Panc1 (cell line): ENCODE data around the gene RASGRP3. TPM values are rescaled to one million over a fixed set of nuclear protein-coding genes. Genes with fewer than 3 reads are reported as not detected.

Experiments
- ATAC-seq: fragments of 200-7000 bp; cut with Tn5 transposase; 2 replicates; pipeline ENCODE4 v1.9.1; 2020; ENCODE audit warnings: mild to moderate bottlenecking, moderate library complexity
- BruUV-seq: library from RNA; stranded (reverse); fragments of 400-500 nt; replicated peaks from 2 replicates; lab custom pipeline; 2021; lab: Mats Ljungman, UMichigan
- CTCF ChIA-PET: fragments of 300-600 bp; sonication (Branson Sonifier 250); formaldehyde crosslinking; loops from one replicate; lab custom pipeline; 2022; ENCODE audit warnings: antibody characterized with exemption; lab: Charles Lee
- POLR2A ChIA-PET: fragments of 300-600 bp; sonication (Branson Sonifier 250); formaldehyde crosslinking; loops from one replicate; lab custom pipeline; 2022; ENCODE audit warnings: antibody characterized with exemption; lab: Charles Lee
- DNase-seq: peaks from one replicate; pipeline ENCODE4 v3.0.0-alpha.2; 2010; ENCODE audit warnings: low read depth, low spot score
- H3K27ac ChIP-seq: 2 replicates; pipeline ENCODE4 v1.5.1; 2011; ENCODE audit warnings: mild to moderate bottlenecking, low read length, inconsistent platforms
- H3K27me3 ChIP-seq: fragments of 200-500 bp; sonication (Bioruptor generic); 2 replicates; pipeline ENCODE4 v1.6.0; 2014; ENCODE audit warnings: low read length, inconsistent platforms; ENCODE audit not compliant: control insufficient read depth, insufficient read depth
- H3K36me3 ChIP-seq: fragments of 200-500 bp; sonication (Bioruptor generic); 2 replicates; pipeline ENCODE4 v1.5.1; 2014; ENCODE audit warnings: inconsistent platforms, mild to moderate bottlenecking, low read length, moderate library complexity; ENCODE audit not compliant: control insufficient read depth, insufficient read depth
- H3K4me1 ChIP-seq: 2 replicates; pipeline ENCODE4 v1.5.1; 2011; ENCODE audit warnings: inconsistent platforms, mild to moderate bottlenecking, low read length, moderate library complexity; ENCODE audit not compliant: control insufficient read depth, insufficient read depth
- H3K4me3 ChIP-seq, 2 experiments: 2 replicates each; pipeline ENCODE4 v1.5.1; 2011 to 2012; ENCODE audit warnings: low read depth in 2 of 2, low read length in 2 of 2, mild to moderate bottlenecking in 2 of 2, inconsistent platforms in 1 of 2, moderate library complexity in 1 of 2
- H3K9me3 ChIP-seq: fragments of 200-500 bp; sonication (Bioruptor generic); 2 replicates; pipeline ENCODE4 v1.5.1; 2014; ENCODE audit warnings: low read depth, mild to moderate bottlenecking, inconsistent platforms, low read length, moderate library complexity; ENCODE audit not compliant: control insufficient read depth, insufficient read depth
- CTCF ChIP-seq: fragments of 450-650 bp; IDR thresholded peaks from 2 replicates; pipeline ENCODE4 v1.5.1; 2017; ENCODE audit warnings: mild to moderate bottlenecking
- POLR2AphosphoS5 ChIP-seq: IDR thresholded peaks from 2 replicates; pipeline ENCODE4 v1.6.1; 2012; ENCODE audit warnings: mild to moderate bottlenecking, low read depth, low read length, moderate library complexity
- REST ChIP-seq, 2 experiments: IDR thresholded peaks; 2 replicates each; pipeline ENCODE4 v1.6.1; 2011 to 2012; ENCODE audit warnings: low read depth in 2 of 2, control low read depth in 1 of 2, low read length in 1 of 2, mild to moderate bottlenecking in 1 of 2, moderate library complexity in 1 of 2; ENCODE audit not compliant: insufficient read depth in 1 of 2
- SIN3A ChIP-seq: IDR thresholded peaks from 2 replicates; pipeline ENCODE4 v1.6.1; 2012; ENCODE audit warnings: low read depth, mild to moderate bottlenecking, low read length, moderate library complexity, borderline replicate concordance; ENCODE audit not compliant: insufficient read depth
- TCF7L2 ChIP-seq: IDR thresholded peaks from 2 replicates; pipeline ENCODE4 v1.6.1; 2011; ENCODE audit warnings: mild to moderate bottlenecking, low read depth, low read length, inconsistent platforms
- in situ Hi-C: cut with HindIII; loops from 2 replicates; pipeline ENCODE4 v1.10.0; 2016; ENCODE audit warnings: low sequenced_read_pairs, low pct_unique_long_range_greater_than_20kb
- intact Hi-C: fragments of 100-400 bp; cut with micrococcal nuclease; formaldehyde crosslinking; loops from one replicate; pipeline ENCODE4 v1.10.0; 2022; ENCODE audit not compliant: unreplicated experiment
- total RNA-seq: library from RNA; stranded (reverse); gene quantifications from one replicate; pipeline ENCODE4 v1.2.1, GENCODE V29; 2021; ENCODE audit not compliant: unreplicated experiment

RASGRP3 gene
- total RNA-seq, 1 experiment from 2014 or later: 2.6 TPM

DNA sequence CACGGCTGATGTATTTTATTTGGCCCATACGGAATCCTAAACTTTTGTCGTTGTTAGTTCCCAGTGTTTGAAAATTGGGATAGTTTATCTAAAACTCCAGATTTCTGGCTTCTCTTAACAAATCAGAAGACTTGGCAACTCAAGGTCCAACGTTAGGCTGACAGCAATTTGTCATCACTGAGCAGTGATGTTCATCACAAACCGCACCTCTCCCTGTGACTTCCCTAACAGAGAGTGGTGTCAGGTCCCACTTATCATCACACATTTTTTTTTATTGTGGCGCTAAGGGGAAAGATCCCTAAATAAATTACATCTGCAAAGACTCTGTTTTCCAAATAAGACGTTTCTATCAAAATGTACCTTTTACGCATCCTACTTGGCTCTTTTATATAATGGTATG lies 55.7 kb downstream of the RASGRP3 start:
- POLR2A ChIA-PET: no interaction called here
- intact Hi-C loops: no loop called here

GRCh38 chr2:33532966-33533365 lies 56.5 kb downstream of the RASGRP3 start:
- DNase-seq (no peak), ATAC-seq (no peak)
- BruUV-seq: no TSS peak
- POLR2A ChIA-PET: no interaction called here
- CTCF ChIA-PET: no interaction called here
- Histone ChIP-seq H3K4me1 (no peaks in the 10 kb centered on the region), H3K36me3 (no peaks in the 10 kb centered on the region), H3K4me3 (no peak overlapping the region), H3K27ac (no peak overlapping the region), H3K9me3 (no peaks in the 10 kb centered on the region), H3K27me3 (no peaks in the 10 kb centered on the region; the same call in 1 of the 2 replicates)
- TF ChIP-seq TCF7L2 (no peak), SIN3A (no peak), CTCF (no peak), REST (IDR thresholded peaks at IDR 0.05; ENCODE audit: insufficient read depth in 1 of 2, low read depth in 2 of 2, low read length in 1 of 2) (no peak), POLR2AphosphoS5 (no peak)
- intact Hi-C loops (no loop called here), in situ Hi-C loops (no loop called here)

More for the DNA sequence above, 55.7 kb downstream of the RASGRP3 start:
- Histone ChIP-seq H3K9me3 (no peaks in the 10 kb centered on the region), H3K4me1 (no peaks in the 10 kb centered on the region), H3K4me3 (no peak overlapping the region), H3K36me3 (no peaks in the 10 kb centered on the region), H3K27ac (no peak overlapping the region), H3K27me3 (no peaks in the 10 kb centered on the region; the same call in 1 of the 2 replicates)
- DNase-seq (no peak), ATAC-seq (no peak)
- CTCF ChIA-PET: no interaction called here
- in situ Hi-C loops: no loop called here
- no TSS peak for BruUV-seq
- TF ChIP-seq TCF7L2 (no peak), REST (IDR thresholded peaks at IDR 0.05; ENCODE audit: insufficient read depth in 1 of 2, low read depth in 2 of 2, low read length in 1 of 2) (no peak), POLR2AphosphoS5 (no peak), CTCF (no peak), SIN3A (no peak)
